ENCODE data around the gene CCDC188. TPM values are rescaled to one million over a fixed set of nuclear protein-coding genes. Genes with fewer than 3 reads are reported as not detected.

Gene CCDC188
- total RNA-seq, 5 donors from 2014 or later (not counting 1 experiment from before 2014, with no cell fraction given): 0.18 to 0.66 (median 0.58) TPM; not detected in 2

GRCh38 chr22:20141186-20142077 is 9.4 kb downstream of the CCDC188 start:
- Mint-ChIP-seq H3K9me3 (no peaks in the 10 kb centered on the region), H3K27me3 (no peaks in the 10 kb centered on the region), H3K36me3 (peaks cover 2% of the 10 kb centered on the region), H3K27ac (no peak overlapping the region), H3K4me3 (no peak overlapping the region), H3K4me1 (peaks cover 6 to 17% (median 9%) of the 10 kb centered on the region in 3 donors)
- 94% methylated on average over 18 of the region's 22 CpGs for WGBS (ENCODE audit: insufficient coverage)
- DNase-seq: no peak
- H3K4me3 ChIP-seq (ENCODE audit: control insufficient read depth in 1 of 2, extremely low read depth in 1 of 2, low read length in 1 of 2): no peak overlapping the region
- no peak for ATAC-seq (replicated peaks in 1 of 4)
- peaks cover 8 to 14% of the 10 kb centered on the region in 2 donors for H3K36me3 ChIP-seq (ENCODE audit: control insufficient read depth in 2 of 2, extremely low read depth in 1 of 2, insufficient read depth in 1 of 2, low read length in 1 of 2)
- CTCF ChIA-PET: no interaction called here
- H3K4me1 ChIP-seq (ENCODE audit: control insufficient read depth in 1 of 2, extremely low read depth in 1 of 2, insufficient read depth in 2 of 2, low read length in 2 of 2): peaks cover 0 to 17% of the 10 kb centered on the region in 2 experiments
- no peak overlapping the region for H3K27ac ChIP-seq (ENCODE audit: low read length)
- H3K27me3 ChIP-seq (replicated peaks in 1 of 2; ENCODE audit: control insufficient read depth in 2 of 2, extremely low read depth in 1 of 2, insufficient read depth in 2 of 2, low read length in 1 of 2): no peaks in the 10 kb centered on the region
- POLR2A ChIA-PET: no interaction called here
- H3K9me3 ChIP-seq: no peaks in the 10 kb centered on the region

- Histone ChIP-seq H3K27ac (ENCODE audit: low read length) (no peak overlapping the region), H3K36me3 (ENCODE audit: control insufficient read depth in 2 of 2, extremely low read depth in 1 of 2, insufficient read depth in 1 of 2, low read length in 1 of 2) (peaks cover 8 to 14% of the 10 kb centered on the region in 2 donors), H3K27me3 (replicated peaks in 1 of 2; ENCODE audit: control insufficient read depth in 2 of 2, extremely low read depth in 1 of 2, insufficient read depth in 2 of 2, low read length in 1 of 2) (no peaks in the 10 kb centered on the region), H3K4me1 (ENCODE audit: control insufficient read depth in 1 of 2, extremely low read depth in 1 of 2, insufficient read depth in 2 of 2, low read length in 2 of 2) (peaks cover 0 to 25% of the 10 kb centered on the region in 2 experiments), H3K9me3 (no peaks in the 10 kb centered on the region), H3K4me3 (ENCODE audit: control insufficient read depth in 1 of 2, extremely low read depth in 1 of 2, low read length in 1 of 2) (no peak overlapping the region)
- ATAC-seq (replicated peaks in 1 of 4): no peak
- no peak for DNase-seq
- Mint-ChIP-seq H3K9me3 (no peaks in the 10 kb centered on the region), H3K4me3 (no peak overlapping the region), H3K27ac (no peak overlapping the region), H3K36me3 (peaks cover 2% of the 10 kb centered on the region), H3K27me3 (no peaks in the 10 kb centered on the region), H3K4me1 (peaks cover 6 to 21% (median 13%) of the 10 kb centered on the region in 3 donors)
- 96% methylated on average over 15 of the region's 17 CpGs for WGBS (ENCODE audit: insufficient coverage)
- ChIA-PET CTCF (no interaction called here), POLR2A (no interaction called here)
Measured at GRCh38 chr22:20140521-20140964, 10.3 kb downstream of the CCDC188 start.

- ChIA-PET POLR2A (no interaction called here), CTCF (no interaction called here)
- Mint-ChIP-seq H3K36me3 (peaks cover 2% of the 10 kb centered on the region), H3K9me3 (no peaks in the 10 kb centered on the region), H3K4me1 (peaks cover 6 to 22% (median 15%) of the 10 kb centered on the region in 3 donors), H3K4me3 (no peak overlapping the region), H3K27me3 (no peaks in the 10 kb centered on the region), H3K27ac (no peak overlapping the region)
- Histone ChIP-seq H3K9me3 (no peaks in the 10 kb centered on the region), H3K4me1 (ENCODE audit: control insufficient read depth in 1 of 2, extremely low read depth in 1 of 2, insufficient read depth in 2 of 2, low read length in 2 of 2) (peaks cover 0 to 29% of the 10 kb centered on the region in 2 experiments), H3K27me3 (replicated peaks in 1 of 2; ENCODE audit: control insufficient read depth in 2 of 2, extremely low read depth in 1 of 2, insufficient read depth in 2 of 2, low read length in 1 of 2) (no peaks in the 10 kb centered on the region), H3K36me3 (ENCODE audit: control insufficient read depth in 2 of 2, extremely low read depth in 1 of 2, insufficient read depth in 1 of 2, low read length in 1 of 2) (peaks cover 8 to 14% of the 10 kb centered on the region in 2 donors), H3K27ac (ENCODE audit: low read length) (no peak overlapping the region), H3K4me3 (ENCODE audit: control insufficient read depth in 1 of 2, extremely low read depth in 1 of 2, low read length in 1 of 2) (no peak overlapping the region)
- no peak for ATAC-seq (replicated peaks in 1 of 4)
- WGBS (ENCODE audit: insufficient coverage): 98% methylated on average over 9 of the region's 11 CpGs
- DNase-seq: no peak
Measured at GRCh38 chr22:20140107-20140445, 10.8 kb downstream of the CCDC188 start.

- Mint-ChIP-seq H3K4me1 (peaks cover 8 to 26% (median 20%) of the 10 kb centered on the region in 3 donors), H3K36me3 (peaks cover 2% of the 10 kb centered on the region), H3K27me3 (no peaks in the 10 kb centered on the region), H3K4me3 (no peak overlapping the region), H3K9me3 (no peaks in the 10 kb centered on the region), H3K27ac (no peak overlapping the region)
- H3K27ac ChIP-seq (ENCODE audit: low read length): no peak overlapping the region
- H3K9me3 ChIP-seq: no peaks in the 10 kb centered on the region
- peaks cover 8 to 13% of the 10 kb centered on the region in 2 donors for H3K36me3 ChIP-seq (ENCODE audit: control insufficient read depth in 2 of 2, extremely low read depth in 1 of 2, insufficient read depth in 1 of 2, low read length in 1 of 2)
- WGBS (ENCODE audit: insufficient coverage): 95% methylated on average over 31 of the region's 36 CpGs
- ATAC-seq (replicated peaks in 1 of 4) (no peak), DNase-seq (no peak)
- H3K4me3 ChIP-seq (ENCODE audit: control insufficient read depth in 1 of 2, extremely low read depth in 1 of 2, low read length in 1 of 2): no peak overlapping the region
- peaks cover 0 to 34% of the 10 kb centered on the region in 2 experiments for H3K4me1 ChIP-seq (ENCODE audit: control insufficient read depth in 1 of 2, extremely low read depth in 1 of 2, insufficient read depth in 2 of 2, low read length in 2 of 2)
- POLR2A ChIA-PET: no interaction called here
- no peaks in the 10 kb centered on the region for H3K27me3 ChIP-seq (replicated peaks in 1 of 2; ENCODE audit: control insufficient read depth in 2 of 2, extremely low read depth in 1 of 2, insufficient read depth in 2 of 2, low read length in 1 of 2)
- CTCF ChIA-PET: no interaction called here
Measured at GRCh38 chr22:20139391-20140106, 11.3 kb downstream of the CCDC188 start.

GRCh38 chr22:20138868-20139267 is 12.0 kb downstream of the CCDC188 start:
- Mint-ChIP-seq H3K27me3 (no peaks in the 10 kb centered on the region), H3K27ac (no peak overlapping the region), H3K9me3 (no peaks in the 10 kb centered on the region), H3K36me3 (peaks cover 1% of the 10 kb centered on the region), H3K4me3 (no peak overlapping the region), H3K4me1 (peaks cover 15 to 32% (median 26%) of the 10 kb centered on the region in 3 donors)
- no peak overlapping the region for H3K27ac ChIP-seq (ENCODE audit: low read length)
- no peak overlapping the region for H3K4me3 ChIP-seq (ENCODE audit: control insufficient read depth in 1 of 2, extremely low read depth in 1 of 2, low read length in 1 of 2)
- no peaks in the 10 kb centered on the region for H3K27me3 ChIP-seq (replicated peaks in 1 of 2; ENCODE audit: control insufficient read depth in 2 of 2, extremely low read depth in 1 of 2, insufficient read depth in 2 of 2, low read length in 1 of 2)
- H3K9me3 ChIP-seq: no peaks in the 10 kb centered on the region
- 88% methylated on average over 13 of the region's 16 CpGs for WGBS (ENCODE audit: insufficient coverage)
- POLR2A ChIA-PET: no interaction called here
- H3K4me1 ChIP-seq (ENCODE audit: control insufficient read depth in 1 of 2, extremely low read depth in 1 of 2, insufficient read depth in 2 of 2, low read length in 2 of 2): peaks cover under 1 to 41% of the 10 kb centered on the region in 2 experiments
- no peak for DNase-seq
- no peak for ATAC-seq (replicated peaks in 1 of 4)
- CTCF ChIA-PET: no interaction called here
- H3K36me3 ChIP-seq (ENCODE audit: control insufficient read depth in 2 of 2, extremely low read depth in 1 of 2, insufficient read depth in 1 of 2, low read length in 1 of 2): peaks cover 8 to 12% of the 10 kb centered on the region in 2 donors

- no peaks in the 10 kb centered on the region for H3K9me3 Mint-ChIP-seq
- H3K4me3 Mint-ChIP-seq: no peak overlapping the region
- Histone ChIP-seq H3K4me3 (ENCODE audit: control insufficient read depth in 1 of 2, extremely low read depth in 1 of 2, low read length in 1 of 2) (no peak overlapping the region), H3K36me3 (ENCODE audit: control insufficient read depth in 2 of 2, extremely low read depth in 1 of 2, insufficient read depth in 1 of 2, low read length in 1 of 2) (peaks cover 8 to 12% of the 10 kb centered on the region in 2 donors), H3K27ac (ENCODE audit: low read length) (no peak overlapping the region), H3K4me1 (ENCODE audit: control insufficient read depth in 1 of 2, extremely low read depth in 1 of 2, insufficient read depth in 2 of 2, low read length in 2 of 2) (peaks cover 2 to 45% of the 10 kb centered on the region in 2 experiments), H3K9me3 (no peaks in the 10 kb centered on the region), H3K27me3 (replicated peaks in 1 of 2; ENCODE audit: control insufficient read depth in 2 of 2, extremely low read depth in 1 of 2, insufficient read depth in 2 of 2, low read length in 1 of 2) (no peaks in the 10 kb centered on the region)
- ATAC-seq (replicated peaks in 1 of 4): no peak
- H3K27me3 Mint-ChIP-seq: no peaks in the 10 kb centered on the region
- H3K36me3 Mint-ChIP-seq: no peaks in the 10 kb centered on the region
- no peak for DNase-seq
- ChIA-PET CTCF (no interaction called here), POLR2A (no interaction called here)
- H3K4me1 Mint-ChIP-seq: peaks cover 20 to 37% (median 31%) of the 10 kb centered on the region in 3 donors
- whole genome bisulfite sequencing (ENCODE audit: insufficient coverage): 87% methylated on average over 4 of the region's 4 CpGs
- no peak overlapping the region for H3K27ac Mint-ChIP-seq
Measured at GRCh38 chr22:20138417-20138738, 12.5 kb downstream of the CCDC188 start.

All from T-cell (primary cell).